ACC112 (cell line): ENCODE measurements around the gene PPDPF.

Source experiments
- H2AFZ ChIP-seq: fragments of 200-600 bp; sonication (generic); one replicate; pipeline ENCODE4 v1.6.0; 2017; ENCODE audit warnings: antibody characterized with exemption, low read length; ENCODE audit not compliant: unreplicated experiment
- H3K27ac ChIP-seq: fragments of 200-600 bp; sonication (generic); 2 replicates; pipeline ENCODE4 v1.5.1; 2014; ENCODE audit warnings: low read depth, mild to moderate bottlenecking, antibody characterized with exemption, low read length, moderate library complexity
- H3K27me3 ChIP-seq: fragments of 200-600 bp; sonication (generic); 2 replicates; pipeline ENCODE4 v1.6.1; 2014; ENCODE audit warnings: mild to moderate bottlenecking, antibody characterized with exemption, low read length, moderate library complexity, mixed read lengths; ENCODE audit not compliant: insufficient read depth
- H3K36me3 ChIP-seq: fragments of 200-600 bp; sonication (generic); 2 replicates; pipeline ENCODE4 v1.6.1; 2016; ENCODE audit warnings: mild to moderate bottlenecking, antibody characterized with exemption, low read length, moderate library complexity, mixed read lengths; ENCODE audit not compliant: insufficient read depth
- H3K4me1 ChIP-seq: fragments of 200-600 bp; sonication (generic); one replicate; pipeline ENCODE4 v1.6.1; 2016; ENCODE audit warnings: low read length, mixed read lengths; ENCODE audit not compliant: insufficient read depth, unreplicated experiment, control insufficient read depth
- H3K4me3 ChIP-seq: fragments of 200-600 bp; sonication (generic); 2 replicates; pipeline ENCODE4 v1.5.1; 2014; ENCODE audit warnings: mild to moderate bottlenecking, low read depth, low read length
- H3K79me2 ChIP-seq: fragments of 200-600 bp; sonication (generic); one replicate; pipeline ENCODE4 v1.6.0; 2016; ENCODE audit warnings: low read length; ENCODE audit not compliant: control insufficient read depth, unreplicated experiment, insufficient read depth

The PPDPF gene

GRCh38 chr20:63487781-63488241 lies 32.8 kb upstream of the PPDPF start:
- Histone ChIP-seq H3K4me3 (no peak overlapping the region), H3K27ac (no peak overlapping the region), H3K4me1 (no peaks in the 10 kb centered on the region), H3K79me2 (no peaks in the 10 kb centered on the region), H3K27me3 (peaks cover 24% of the 10 kb centered on the region), H2AFZ (no peak overlapping the region), H3K36me3 (no peaks in the 10 kb centered on the region)

GRCh38 chr20:63488315-63489251 lies 32.0 kb upstream of the PPDPF start:
- H3K27ac ChIP-seq: no peak overlapping the region
- H3K27me3 ChIP-seq: peaks cover 24% of the 10 kb centered on the region
- no peaks in the 10 kb centered on the region for H3K79me2 ChIP-seq
- no peaks in the 10 kb centered on the region for H3K36me3 ChIP-seq
- H3K4me1 ChIP-seq: no peaks in the 10 kb centered on the region
- no peak overlapping the region for H3K4me3 ChIP-seq
- no peak overlapping the region for H2AFZ ChIP-seq

- Histone ChIP-seq H3K4me1 (no peaks in the 10 kb centered on the region), H3K27ac (no peak overlapping the region), H3K4me3 (no peak overlapping the region), H2AFZ (no peak overlapping the region), H3K79me2 (no peaks in the 10 kb centered on the region), H3K36me3 (no peaks in the 10 kb centered on the region), H3K27me3 (peaks cover 24% of the 10 kb centered on the region)
These were observed 30.1 kb upstream of the PPDPF start for GRCh38 chr20:63490416-63490815.

GRCh38 chr20:63491078-63491477 lies 29.5 kb upstream of the PPDPF start:
- H3K4me3 ChIP-seq: no peak overlapping the region
- no peaks in the 10 kb centered on the region for H3K79me2 ChIP-seq
- H3K27me3 ChIP-seq: peaks cover 24% of the 10 kb centered on the region

GRCh38 chr20:63491635-63492230 lies 28.8 kb upstream of the PPDPF start:
- Histone ChIP-seq H3K27me3 (peaks cover 24% of the 10 kb centered on the region), H3K4me1 (no peaks in the 10 kb centered on the region), H3K36me3 (no peaks in the 10 kb centered on the region), H3K4me3 (no peak overlapping the region), H3K27ac (no peak overlapping the region), H2AFZ (no peak overlapping the region), H3K79me2 (no peaks in the 10 kb centered on the region)

More at GRCh38 chr20:63491078-63491477, 29.5 kb upstream of the PPDPF start:
- H3K4me1 ChIP-seq: no peaks in the 10 kb centered on the region
- H3K36me3 ChIP-seq: no peaks in the 10 kb centered on the region
- no peak overlapping the region for H2AFZ ChIP-seq
- no peak overlapping the region for H3K27ac ChIP-seq

- no peak overlapping the region for H3K27ac ChIP-seq
- H3K4me3 ChIP-seq: no peak overlapping the region
- no peaks in the 10 kb centered on the region for H3K79me2 ChIP-seq
- H2AFZ ChIP-seq: no peak overlapping the region
- H3K27me3 ChIP-seq: peaks cover 20% of the 10 kb centered on the region
- no peaks in the 10 kb centered on the region for H3K36me3 ChIP-seq
- H3K4me1 ChIP-seq: no peaks in the 10 kb centered on the region
These were observed 28.0 kb upstream of the PPDPF start for GRCh38 chr20:63492518-63492917.

GRCh38 chr20:63492982-63493381 lies 27.6 kb upstream of the PPDPF start:
- Histone ChIP-seq H3K27me3 (peaks cover 15% of the 10 kb centered on the region), H2AFZ (no peak overlapping the region), H3K4me3 (no peak overlapping the region), H3K4me1 (peaks cover 3% of the 10 kb centered on the region), H3K27ac (no peak overlapping the region), H3K79me2 (no peaks in the 10 kb centered on the region), H3K36me3 (no peaks in the 10 kb centered on the region)

GRCh38 chr20:63493563-63494020 lies 27.0 kb upstream of the PPDPF start:
- no peak overlapping the region for H3K27ac ChIP-seq
- no peaks in the 10 kb centered on the region for H3K79me2 ChIP-seq
- peaks cover 19% of the 10 kb centered on the region for H3K27me3 ChIP-seq
- no peaks in the 10 kb centered on the region for H3K36me3 ChIP-seq
- H3K4me3 ChIP-seq: no peak overlapping the region
- H3K4me1 ChIP-seq: peaks cover 8% of the 10 kb centered on the region
- no peak overlapping the region for H2AFZ ChIP-seq

- H3K27ac ChIP-seq: no peak overlapping the region
- peaks cover 8% of the 10 kb centered on the region for H3K4me1 ChIP-seq
- peaks cover 14% of the 10 kb centered on the region for H3K27me3 ChIP-seq
- no peaks in the 10 kb centered on the region for H3K79me2 ChIP-seq
- H2AFZ ChIP-seq: no peak overlapping the region
- H3K4me3 ChIP-seq: no peak overlapping the region
- H3K36me3 ChIP-seq: no peaks in the 10 kb centered on the region
These were observed 26.5 kb upstream of the PPDPF start for GRCh38 chr20:63494084-63494419.

- Histone ChIP-seq H3K36me3 (no peaks in the 10 kb centered on the region), H2AFZ (no peak overlapping the region), H3K27me3 (peaks cover 12% of the 10 kb centered on the region), H3K4me1 (peaks cover 8% of the 10 kb centered on the region), H3K27ac (no peak overlapping the region), H3K79me2 (no peaks in the 10 kb centered on the region), H3K4me3 (no peak overlapping the region)
These were observed 26.0 kb upstream of the PPDPF start for GRCh38 chr20:63494420-63495166.
